ENCODE results near the gene WNK2.

The WNK2 gene

DNA sequence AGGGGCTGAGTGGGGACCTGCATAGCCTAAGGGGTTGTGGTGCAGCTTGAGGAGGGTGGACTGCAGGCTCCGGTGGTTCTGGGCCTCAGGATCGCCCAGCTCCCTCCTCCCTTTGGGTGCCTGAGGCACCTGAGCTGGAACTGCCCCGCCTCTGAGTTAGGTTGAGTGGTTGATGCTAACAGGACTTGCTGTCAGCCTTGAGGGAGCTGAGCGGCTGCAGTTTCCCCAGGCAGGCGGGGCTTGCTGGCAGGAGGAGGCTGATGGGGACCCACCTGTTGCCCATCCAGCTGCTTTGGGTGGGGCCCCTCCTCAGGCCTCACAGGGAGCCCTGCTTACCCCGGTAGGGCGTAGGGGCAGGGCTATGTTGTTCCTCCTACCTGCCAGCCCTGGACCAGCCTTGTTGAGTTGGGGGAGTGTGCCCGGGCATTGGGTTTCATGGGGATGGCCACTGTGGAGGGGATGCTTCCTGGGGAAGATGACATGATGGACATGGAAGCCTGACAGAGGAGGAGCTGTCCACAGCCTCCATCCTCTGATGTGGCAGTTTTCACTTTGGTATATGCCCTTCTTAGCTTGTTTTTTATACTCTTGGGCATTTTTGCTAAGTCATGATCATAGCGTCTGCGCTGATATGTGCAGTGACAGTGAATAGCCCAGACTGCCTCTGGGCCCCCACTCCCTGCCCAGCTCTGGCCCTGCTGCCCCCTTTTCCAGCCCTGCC is 14.3 kb downstream of the WNK2 start:
- no peak for DNase-seq (ENCODE audit: low read depth in 1 of 2, low spot score in 1 of 2)

DNA sequence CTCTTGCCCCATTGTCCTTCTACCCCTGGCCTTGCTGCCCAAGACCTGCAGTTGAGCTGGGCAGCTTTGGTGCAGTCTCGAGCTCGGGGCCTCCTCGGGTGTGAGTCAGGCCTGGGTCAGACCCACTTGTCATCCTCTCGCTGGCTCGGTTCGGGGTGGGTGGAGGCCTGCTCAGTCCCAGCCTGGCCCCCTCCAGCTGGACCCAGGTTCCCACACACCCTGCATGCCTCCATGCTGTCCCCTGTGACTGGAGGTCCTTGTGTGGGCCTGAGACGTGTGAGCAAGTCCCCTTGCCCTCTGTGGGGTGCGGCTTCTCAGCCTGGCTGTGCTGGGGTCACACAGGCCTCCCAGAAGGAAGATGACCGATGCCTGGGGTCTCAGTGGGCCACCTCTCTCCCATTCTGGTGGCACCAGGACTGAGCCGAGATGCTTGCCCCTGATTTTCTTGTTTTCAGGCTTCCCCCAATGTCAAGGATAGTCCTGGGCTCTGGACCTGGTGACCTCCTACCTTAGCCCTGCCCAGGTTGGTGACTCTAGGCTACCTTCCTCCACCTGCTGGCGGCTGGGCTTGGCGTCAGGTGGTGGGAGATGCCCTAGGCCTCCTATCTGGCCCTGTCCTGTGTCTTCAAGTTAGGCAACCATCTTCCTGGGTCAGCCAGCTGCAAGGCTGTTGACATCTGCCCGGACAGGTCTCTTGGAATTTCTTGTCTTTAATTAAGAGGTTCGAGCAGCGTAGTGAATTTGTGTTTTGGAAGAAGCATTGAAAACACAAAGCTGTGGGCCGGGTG is 15.1 kb downstream of the WNK2 start:
- DNase-seq (ENCODE audit: low read depth in 1 of 2, low spot score in 1 of 2), result no peak

DNA sequence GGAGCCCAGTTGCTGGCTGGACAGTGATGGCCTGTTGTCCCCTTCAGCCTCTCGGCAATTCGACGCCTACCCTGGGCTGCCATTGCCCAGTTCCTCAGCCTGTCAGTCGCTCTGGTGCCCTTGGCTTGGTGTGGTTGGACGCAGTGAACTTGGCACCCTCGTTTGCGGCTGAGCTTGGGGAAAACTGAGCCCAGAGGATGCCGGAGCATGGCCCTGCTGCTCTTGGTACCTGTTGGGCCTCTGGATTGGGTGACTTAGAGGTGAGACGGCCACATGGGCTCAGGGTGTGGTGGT is 16.5 kb downstream of the WNK2 start:
- no peak for DNase-seq (ENCODE audit: low read depth in 1 of 2, low spot score in 1 of 2)

DNA sequence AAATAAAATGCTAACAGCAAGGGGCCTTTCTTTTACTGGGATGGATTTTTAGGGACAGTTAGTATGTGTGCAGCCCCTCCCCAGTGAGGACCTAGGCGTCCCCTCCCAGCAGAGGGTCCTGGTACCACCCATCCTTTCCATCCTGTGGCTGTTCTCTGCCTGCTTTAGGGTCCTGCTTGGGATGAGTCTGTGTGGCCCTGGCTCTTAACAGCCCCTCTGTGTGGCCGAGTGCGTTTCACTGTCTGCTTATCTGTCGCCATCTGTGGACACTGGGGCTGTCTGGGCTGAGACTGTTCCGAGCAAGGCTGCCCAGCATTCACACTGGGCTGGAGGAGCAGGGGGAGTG is 17.0 kb downstream of the WNK2 start:
- DNase-seq (ENCODE audit: low read depth in 1 of 2, low spot score in 1 of 2), result no peak

GRCh38 chr9:93203026-93203717 is 19.2 kb downstream of the WNK2 start:
- no peak for DNase-seq (ENCODE audit: low read depth in 1 of 2, low spot score in 1 of 2)

GRCh38 chr9:93203718-93204469 is 20.0 kb downstream of the WNK2 start:
- no peak for DNase-seq (ENCODE audit: low read depth in 1 of 2, low spot score in 1 of 2)

DNA sequence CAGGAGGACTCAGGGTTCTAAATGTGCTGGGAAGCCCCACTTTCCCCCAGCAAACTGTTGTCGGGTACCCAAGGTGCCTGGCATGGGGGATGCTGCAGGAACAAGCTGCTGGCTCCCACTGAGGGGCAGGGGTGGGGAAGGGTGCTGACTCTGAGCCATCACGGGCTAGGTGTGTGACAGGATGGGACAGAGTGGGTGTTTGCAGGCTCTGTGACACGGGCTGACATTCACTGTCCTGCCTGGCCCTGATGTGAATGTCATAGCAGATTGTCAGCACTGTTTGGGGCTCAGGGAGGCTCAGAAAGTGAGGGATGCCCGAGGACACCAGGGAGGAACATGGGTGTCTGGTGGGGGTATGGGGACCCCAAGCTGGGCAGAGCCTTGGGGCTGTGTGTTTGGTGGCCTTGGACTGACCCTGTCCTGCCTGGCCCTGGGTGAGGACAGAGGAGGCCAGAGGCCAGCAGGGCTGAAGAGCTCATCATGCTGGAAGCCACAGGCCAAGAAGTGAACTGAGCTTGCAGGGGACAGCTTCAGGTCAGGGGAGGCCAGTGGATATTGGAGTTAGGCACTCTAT is 20.6 kb downstream of the WNK2 start:
- no peak for DNase-seq (ENCODE audit: low read depth in 1 of 2, low spot score in 1 of 2)

DNA sequence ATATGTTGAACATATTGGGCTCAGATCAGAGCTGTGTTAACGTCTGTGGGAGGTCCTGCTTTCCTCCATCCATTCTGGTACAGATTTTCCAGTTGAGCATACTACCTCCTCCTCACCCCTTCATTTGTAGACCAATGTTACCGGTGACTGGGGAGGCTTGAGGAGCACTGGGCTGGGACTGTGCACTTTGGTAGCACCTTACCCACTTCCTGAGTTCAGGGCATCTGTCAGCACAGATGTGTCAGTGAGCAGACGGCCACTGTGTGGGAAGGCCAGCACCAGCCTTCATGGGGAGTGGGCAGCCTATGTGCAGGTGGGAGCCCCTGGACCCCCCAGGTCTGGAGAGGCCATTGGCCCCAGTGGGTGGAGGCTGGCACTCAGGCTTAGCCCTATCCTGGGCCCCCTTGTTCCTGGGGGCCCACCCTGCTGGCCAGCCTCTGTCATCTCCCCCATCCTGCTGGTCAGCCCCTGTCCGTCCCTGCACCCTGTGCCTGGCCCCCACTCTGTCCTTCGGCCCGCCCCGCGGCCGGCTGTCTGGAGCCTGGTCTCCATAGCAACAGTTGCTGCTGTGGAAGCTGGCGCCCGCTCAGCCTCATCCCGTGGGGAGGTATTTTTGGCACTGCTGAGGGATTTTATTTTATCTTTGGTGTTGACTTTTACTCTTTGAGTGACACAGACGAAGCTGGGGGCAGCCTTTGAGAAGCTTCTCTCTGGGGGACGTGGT is 21.3 kb downstream of the WNK2 start:
- no peak for DNase-seq (ENCODE audit: low read depth in 1 of 2, low spot score in 1 of 2)

DNA sequence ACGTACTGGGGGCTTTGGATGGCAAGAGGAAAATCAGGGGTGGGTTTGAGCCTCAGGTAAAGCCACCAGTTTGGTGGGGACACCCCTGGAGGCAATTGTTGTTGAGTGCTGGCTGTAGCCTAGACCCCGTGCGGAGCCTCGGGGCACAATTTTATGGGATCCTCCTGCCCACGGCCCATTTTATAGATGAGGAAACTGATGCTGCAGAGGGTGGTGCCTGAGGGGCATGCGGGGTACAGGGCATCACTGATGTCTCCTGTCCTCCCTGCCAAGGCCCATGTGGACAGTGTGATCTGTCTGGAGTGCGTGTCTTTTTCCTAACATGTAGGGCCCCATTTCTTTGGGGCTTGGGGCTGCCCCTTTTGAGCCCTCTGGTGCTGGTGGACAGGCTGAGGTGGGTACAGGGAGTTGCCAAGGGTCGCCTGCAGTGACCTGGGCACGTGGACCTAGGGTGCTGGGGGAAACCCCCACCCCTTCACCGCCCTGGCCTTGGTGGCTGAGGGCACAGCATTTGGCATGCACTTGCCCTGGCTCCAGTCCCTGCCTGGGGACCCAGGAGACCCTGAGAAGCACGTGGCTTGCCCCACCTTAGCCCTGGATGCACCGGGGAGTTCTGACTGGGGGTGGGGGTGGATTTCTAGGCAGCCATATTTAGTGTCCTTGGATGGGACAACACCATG is 22.1 kb downstream of the WNK2 start:
- DNase-seq (ENCODE audit: low read depth in 1 of 2, low spot score in 1 of 2), result no peak

- DNase-seq (ENCODE audit: low read depth in 1 of 2, low spot score in 1 of 2), result no peak
These were observed 22.7 kb downstream of the WNK2 start for GRCh38 chr9:93206576-93207155.

- no peak for DNase-seq (ENCODE audit: low read depth in 1 of 2, low spot score in 1 of 2)
These were observed 23.4 kb downstream of the WNK2 start for GRCh38 chr9:93207326-93207814.

GRCh38 chr9:93207860-93208734 is 24.2 kb downstream of the WNK2 start:
- no peak for DNase-seq (ENCODE audit: low read depth in 1 of 2, low spot score in 1 of 2)

DNA sequence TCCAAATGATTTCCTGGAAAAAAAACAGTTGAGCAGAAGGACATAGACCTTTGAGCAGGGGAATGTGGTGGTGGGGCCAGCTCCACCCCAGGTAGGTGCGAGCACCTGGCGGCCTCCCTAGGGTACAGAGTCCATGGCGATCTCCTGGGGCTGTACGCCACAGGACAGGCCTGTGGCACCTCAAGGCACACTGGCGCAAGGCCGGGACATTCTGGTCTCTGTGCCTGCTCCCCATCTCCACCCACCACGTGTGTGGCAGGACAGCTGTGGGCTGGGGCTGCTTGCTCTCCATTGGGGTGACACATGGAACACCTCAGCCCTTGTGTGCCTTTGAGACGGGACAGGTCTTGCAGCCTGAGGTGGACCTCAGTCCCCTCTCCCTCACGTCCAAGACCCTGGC is 25.2 kb downstream of the WNK2 start:
- no peak for DNase-seq (ENCODE audit: low read depth in 1 of 2, low spot score in 1 of 2)

DNA sequence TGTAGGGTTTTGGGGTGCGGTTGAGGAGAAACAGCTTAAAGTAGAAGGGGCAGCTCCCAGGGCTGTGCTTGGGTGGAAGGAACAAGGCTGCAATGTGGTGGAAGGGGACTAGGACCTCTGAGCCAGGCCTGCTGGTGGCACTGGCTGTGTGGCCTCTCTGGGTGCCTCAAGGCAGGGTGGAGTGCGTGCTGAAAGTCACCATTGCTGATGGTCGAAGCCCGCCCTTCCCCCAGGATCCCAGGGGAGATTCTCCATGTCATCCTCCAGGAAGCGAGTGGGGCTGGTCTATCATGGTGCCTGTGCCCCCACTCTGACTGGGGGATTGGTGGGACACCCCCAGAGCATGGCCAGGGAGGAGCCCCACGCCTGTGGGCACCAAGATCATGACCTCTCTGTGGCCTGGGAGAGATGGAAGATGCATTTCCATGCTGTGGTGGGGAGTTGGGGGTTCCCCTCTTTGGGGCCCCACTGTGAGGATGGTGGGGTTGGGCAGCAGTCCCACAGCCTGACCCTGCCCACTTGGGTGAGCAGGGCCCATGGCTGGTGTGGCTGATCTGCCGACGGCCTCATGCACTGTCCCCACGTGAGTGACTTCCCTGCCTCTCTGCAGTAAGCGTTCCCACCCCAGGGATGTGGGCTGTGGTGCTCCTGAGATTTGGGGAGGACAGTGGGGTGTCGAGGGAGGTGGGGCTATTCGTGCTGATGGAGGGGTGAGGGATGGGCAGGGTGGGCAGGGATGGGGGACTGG is 25.8 kb downstream of the WNK2 start:
- DNase-seq (ENCODE audit: low read depth in 1 of 2, low spot score in 1 of 2), result no peak

DNA sequence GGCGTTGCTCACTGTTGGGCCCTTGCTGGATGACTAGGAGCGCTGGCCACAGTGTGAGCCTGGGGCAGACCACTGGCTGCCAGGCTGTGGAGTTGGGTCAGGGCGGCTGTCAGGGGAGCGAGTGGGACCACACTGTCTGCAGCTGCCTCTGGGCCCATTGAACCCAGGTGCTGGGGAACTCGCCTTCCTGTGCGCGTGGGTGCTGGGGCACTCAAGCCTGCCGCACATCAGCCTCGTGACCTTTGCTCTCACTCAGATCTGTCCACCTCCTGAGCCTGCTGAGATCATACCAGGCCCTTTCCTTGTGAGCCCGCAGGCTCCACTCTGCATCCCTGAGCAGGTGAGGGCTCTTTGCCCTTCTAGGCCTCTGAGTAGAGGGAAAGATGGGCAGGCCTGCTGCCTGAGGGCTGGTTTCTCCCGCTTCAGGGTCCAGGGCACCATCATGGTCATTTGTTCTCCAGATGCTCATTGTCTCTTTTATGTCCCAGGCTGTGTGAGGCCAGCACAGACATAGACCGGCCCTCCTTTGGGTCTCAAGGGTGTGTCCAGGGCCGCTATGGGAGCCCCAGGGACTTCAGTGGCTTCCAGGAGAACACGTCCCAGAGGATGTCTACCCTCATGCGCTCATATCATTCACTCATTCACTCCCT is 26.5 kb downstream of the WNK2 start:
- no peak for DNase-seq (ENCODE audit: low read depth in 1 of 2, low spot score in 1 of 2)

GRCh38 chr9:93210974-93211653 is 27.2 kb downstream of the WNK2 start:
- DNase-seq (ENCODE audit: low read depth in 1 of 2, low spot score in 1 of 2), result no peak

DNA sequence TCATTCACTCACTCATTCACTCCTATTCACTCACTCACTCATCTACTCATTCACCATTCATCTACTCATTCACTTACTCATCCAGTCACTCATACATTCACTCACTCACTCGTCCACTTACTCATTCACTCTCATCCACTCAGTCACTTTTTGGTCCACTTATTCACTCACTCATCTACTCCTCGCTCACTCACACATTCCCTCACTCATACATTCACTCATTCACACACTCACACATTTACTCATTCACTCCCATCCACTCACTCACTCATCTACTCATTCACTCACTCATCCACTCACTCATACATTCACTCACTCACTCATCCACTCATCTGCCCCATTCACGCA is 27.7 kb downstream of the WNK2 start:
- no peak for DNase-seq (ENCODE audit: low read depth in 1 of 2, low spot score in 1 of 2)

Measured in activated T-helper 1 cell treated with anti-CD3 and anti-CD28 coated beads, Interleukin-2, amount 50 U/mL, for 16 hours (primary cell).